ENCODE measurements around the gene VDAC2.

The VDAC2 gene

DNA sequence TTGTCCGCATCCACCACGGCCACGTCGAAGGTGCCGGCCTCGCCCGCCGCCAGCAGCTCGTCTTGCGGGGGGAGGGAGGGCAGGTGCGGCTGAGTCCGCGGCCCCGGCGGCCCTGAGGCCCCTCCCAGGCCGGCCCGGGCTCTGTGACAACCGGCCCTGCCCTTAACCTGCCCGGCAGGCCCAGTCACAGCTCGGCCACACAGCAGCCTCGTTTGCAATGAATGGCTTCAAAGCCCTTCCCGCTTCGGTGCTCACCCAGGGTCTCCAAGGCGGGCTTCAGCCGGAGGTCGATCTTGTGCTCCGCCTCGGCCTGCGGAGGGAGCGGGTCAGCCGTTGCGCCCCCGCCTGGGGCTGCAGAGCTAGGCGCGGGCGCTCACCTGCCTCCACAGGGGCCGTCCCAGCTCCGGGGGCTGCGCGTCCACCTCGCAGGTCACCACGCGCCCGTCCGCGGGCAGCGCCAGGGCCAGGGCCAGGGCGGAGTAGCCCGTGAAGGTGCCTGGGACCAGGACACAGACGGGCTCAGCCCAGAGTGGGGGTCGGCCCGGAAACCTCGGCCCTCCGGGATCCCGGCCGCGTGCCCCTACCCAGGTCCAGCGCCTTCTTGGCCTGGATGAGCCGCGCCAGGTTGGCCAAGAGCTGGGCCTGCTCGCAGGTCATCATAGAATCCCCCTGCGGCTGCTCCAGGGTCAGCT lies 24.2 kb downstream of the VDAC2 start (continued):
- TF ChIP-seq ZNF10 (tag by site-specific recombination; IDR thresholded peaks at IDR 0.05) (0 out of 2 replicates have a peak, but pooled peaks have one; percentile 33), ZBTB48 (tag by site-specific recombination; IDR thresholded peaks at IDR 0.05) (peak; percentile 59), BCL11A (tag by site-specific recombination; IDR thresholded peaks at IDR 0.05; ENCODE audit: low read depth) (peak; percentile 44; the same call in 1 of the 2 replicates), ZNF133 (tag by site-specific recombination; IDR thresholded peaks at IDR 0.05) (no peak), BCL11B (tag by site-specific recombination; IDR thresholded peaks at IDR 0.05; ENCODE audit: low read depth) (peak; percentile 87), YY1 (tag by site-specific recombination; IDR thresholded peaks at IDR 0.05) (0 out of 2 replicates have a peak, but pooled peaks have one; percentile 21), ZNF544 (tag by site-specific recombination; IDR thresholded peaks at IDR 0.05) (no peak)

DNA sequence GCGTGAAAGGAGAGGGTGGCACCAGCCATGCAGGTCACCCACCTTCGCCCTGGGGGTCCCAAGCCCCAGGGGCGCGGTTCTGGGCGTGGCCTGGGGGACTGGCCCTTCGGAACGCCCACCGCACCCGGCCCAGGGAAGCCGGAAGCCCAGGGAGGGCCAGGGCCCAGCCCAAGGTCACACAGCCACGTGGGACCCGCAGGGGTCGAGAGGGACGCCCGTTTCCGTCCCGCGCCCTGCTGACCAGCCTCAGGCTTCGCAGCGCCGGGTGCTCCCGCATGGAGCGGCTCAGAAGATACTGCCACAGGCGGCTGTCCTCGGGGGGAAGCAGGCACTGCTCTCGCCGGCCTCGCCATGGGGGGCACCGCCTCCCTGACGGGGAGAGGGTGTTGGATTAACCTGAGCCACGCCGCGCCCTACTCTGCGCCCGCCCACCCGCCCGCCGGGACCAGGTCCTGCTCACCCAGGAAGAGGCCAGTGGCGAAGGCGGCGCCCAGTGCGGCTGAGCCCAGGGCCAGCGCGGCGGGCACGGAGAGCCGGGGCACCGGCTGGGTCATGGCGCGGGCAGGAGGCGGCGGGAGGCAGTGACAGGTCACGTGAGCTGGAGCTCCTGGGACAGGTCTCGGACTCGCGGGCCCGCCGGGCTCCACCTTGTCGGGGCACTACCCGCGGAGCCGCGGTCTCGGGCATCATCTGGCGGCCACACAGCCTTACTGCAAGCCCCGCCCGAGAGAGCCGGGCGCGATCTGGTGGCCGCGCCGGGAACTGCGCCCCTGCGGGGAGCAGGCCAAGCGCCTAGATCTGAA lies 25.0 kb downstream of the VDAC2 start, which contains the start of gene COMTD1:
COMTD1 (minus strand) TSS at position 583 of the 803 bp plus-strand sequence; CDS start at position 554, 29 bp downstream.
- POLR2A ChIA-PET: interaction anchor here (0.5 to 3.8 kb wide), 7 partner anchors 10 to 1084 kb away, joined by 3 to 36 read pairs (median 5); partner anchors contain the start of genes ADK, AP3M1, SAMD8 and VDAC2
- Histone ChIP-seq H3K36me3 (ENCODE audit: control insufficient read depth in 2 of 2, insufficient read depth in 1 of 2, low read length in 2 of 2) (peaks cover 0 to 33% of the 10 kb centered on the region in 2 experiments; a peak in 2 of 3 replicates), H3K9me3 (ENCODE audit: control insufficient read depth, insufficient read depth, low read depth, low read length) (no peaks in the 10 kb centered on the region), H3K27ac (ENCODE audit: extremely low read depth, low read depth, low read length) (peak within 1 kb of the TSS; percentile 92), H3K4me3 (ENCODE audit: low read depth, low read length) (peak within 1 kb of the TSS; percentile 62), H3K4me1 (ENCODE audit: control insufficient read depth, insufficient read depth, low read length) (no peaks in the 10 kb centered on the region; the same call in 1 of the 2 replicates)
- CTCF ChIA-PET: interaction anchor here (0.5 to 4.6 kb wide), 41 partner anchors 10 to 1204 kb away, joined by 3 to 47 read pairs (median 4); partner anchors contain the start of gene VDAC2
- no peak; the same call in 1 of the 2 replicates for TF ChIP-seq HOXC10 (CRISPR knock-in tag; IDR thresholded peaks at IDR 0.05)
- peak; percentile 37 for TF ChIP-seq WT1 (tag by site-specific recombination; IDR thresholded peaks at IDR 0.05)
- peak; percentile 100 for TF ChIP-seq ZNF785 (tag by site-specific recombination; IDR thresholded peaks at IDR 0.05)
- TF ChIP-seq ZNF16 (tag by site-specific recombination; IDR thresholded peaks at IDR 0.05; ENCODE audit: low read depth): no peak
- no peak for TF ChIP-seq ZNF292 (tag by site-specific recombination; IDR thresholded peaks at IDR 0.05; ENCODE audit: borderline replicate concordance, low read depth)
- TF ChIP-seq HOXD13 (CRISPR knock-in tag; IDR thresholded peaks at IDR 0.05; ENCODE audit: borderline replicate concordance): no peak
- TF ChIP-seq FEZF1 (tag by site-specific recombination; IDR thresholded peaks at IDR 0.05): no peak
- no peak for TF ChIP-seq ZNF514 (tag by site-specific recombination; IDR thresholded peaks at IDR 0.05)
- TF ChIP-seq ZFP37 (tag by site-specific recombination; IDR thresholded peaks at IDR 0.05): peak; percentile 75; the same call in 1 of the 2 replicates
- TF ChIP-seq KLF16 (tag by site-specific recombination; IDR thresholded peaks at IDR 0.05): peak; percentile 75
- TF ChIP-seq ZNF202 (tag by site-specific recombination; IDR thresholded peaks at IDR 0.05; ENCODE audit: borderline replicate concordance): no peak
- TF ChIP-seq ZNF274 (IDR thresholded peaks at IDR 0.05; ENCODE audit: low read length): no peak
- no peak for TF ChIP-seq ZNF274 (tag by site-specific recombination; IDR thresholded peaks at IDR 0.05; ENCODE audit: borderline replicate concordance)
- TF ChIP-seq SP3 (tag by site-specific recombination; IDR thresholded peaks at IDR 0.05): peak; percentile 94
- TF ChIP-seq ZNF223 (tag by site-specific recombination; IDR thresholded peaks at IDR 0.05): no peak
- peak; percentile 86 for TF ChIP-seq ZFP69B (tag by site-specific recombination; IDR thresholded peaks at IDR 0.05)
- TF ChIP-seq, protein P1, sequence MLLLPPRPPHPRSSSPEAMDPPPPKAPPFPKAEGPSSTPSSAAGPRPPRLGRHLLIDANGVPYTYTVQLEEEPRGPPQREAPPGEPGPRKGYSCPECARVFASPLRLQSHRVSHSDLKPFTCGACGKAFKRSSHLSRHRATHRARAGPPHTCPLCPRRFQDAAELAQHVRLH (tag by site-specific recombination; IDR thresholded peaks at IDR 0.05): peak; percentile 31; the same call in 1 of the 2 replicates
- TF ChIP-seq KLF9 (tag by site-specific recombination; IDR thresholded peaks at IDR 0.05; ENCODE audit: low read depth): peak; percentile 88
- no peak for TF ChIP-seq ZNF623 (tag by site-specific recombination; IDR thresholded peaks at IDR 0.05)
- TF ChIP-seq, protein P2, sequence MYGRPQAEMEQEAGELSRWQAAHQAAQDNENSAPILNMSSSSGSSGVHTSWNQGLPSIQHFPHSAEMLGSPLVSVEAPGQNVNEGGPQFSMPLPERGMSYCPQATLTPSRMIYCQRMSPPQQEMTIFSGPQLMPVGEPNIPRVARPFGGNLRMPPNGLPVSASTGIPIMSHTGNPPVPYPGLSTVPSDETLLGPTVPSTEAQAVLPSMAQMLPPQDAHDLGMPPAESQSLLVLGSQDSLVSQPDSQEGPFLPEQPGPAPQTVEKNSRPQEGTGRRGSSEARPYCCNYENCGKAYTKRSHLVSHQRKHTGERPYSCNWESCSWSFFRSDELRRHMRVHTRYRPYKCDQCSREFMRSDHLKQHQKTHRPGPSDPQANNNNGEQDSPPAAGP (tag by site-specific recombination; IDR thresholded peaks at IDR 0.05): peak; percentile 71
- no peak for TF ChIP-seq GFI1B (tag by site-specific recombination; IDR thresholded peaks at IDR 0.05)
- TF ChIP-seq ZNF660 (tag by site-specific recombination; IDR thresholded peaks at IDR 0.05): peak; percentile 85
- no peak for TF ChIP-seq ZNF366 (tag by site-specific recombination; conservative IDR thresholded peaks at IDR 0.05)
- TF ChIP-seq, protein P3, sequence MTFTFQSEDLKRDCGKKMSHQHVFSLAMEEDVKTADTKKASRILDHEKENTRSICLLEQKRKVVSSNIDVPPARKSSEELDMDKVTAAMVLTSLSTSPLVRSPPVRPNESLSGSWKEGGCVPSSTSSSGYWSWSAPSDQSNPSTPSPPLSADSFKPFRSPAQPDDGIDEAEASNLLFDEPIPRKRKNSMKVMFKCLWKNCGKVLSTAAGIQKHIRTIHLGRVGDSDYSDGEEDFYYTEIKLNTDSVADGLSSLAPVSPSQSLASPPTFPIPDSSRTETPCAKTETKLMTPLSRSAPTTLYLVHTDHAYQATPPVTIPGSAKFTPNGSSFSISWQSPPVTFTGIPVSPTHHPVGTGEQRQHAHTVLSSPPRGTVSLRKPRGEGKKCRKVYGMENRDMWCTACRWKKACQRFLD (tag by site-specific recombination; IDR thresholded peaks at IDR 0.05): no peak
- TF ChIP-seq ZNF501 (tag by site-specific recombination; IDR thresholded peaks at IDR 0.05): peak; percentile 75; the same call in 1 of the 2 replicates
- TF ChIP-seq ZNF394 (tag by site-specific recombination; IDR thresholded peaks at IDR 0.05; ENCODE audit: borderline replicate concordance): no peak; the same call in 1 of the 2 replicates
- TF ChIP-seq, protein P4, sequence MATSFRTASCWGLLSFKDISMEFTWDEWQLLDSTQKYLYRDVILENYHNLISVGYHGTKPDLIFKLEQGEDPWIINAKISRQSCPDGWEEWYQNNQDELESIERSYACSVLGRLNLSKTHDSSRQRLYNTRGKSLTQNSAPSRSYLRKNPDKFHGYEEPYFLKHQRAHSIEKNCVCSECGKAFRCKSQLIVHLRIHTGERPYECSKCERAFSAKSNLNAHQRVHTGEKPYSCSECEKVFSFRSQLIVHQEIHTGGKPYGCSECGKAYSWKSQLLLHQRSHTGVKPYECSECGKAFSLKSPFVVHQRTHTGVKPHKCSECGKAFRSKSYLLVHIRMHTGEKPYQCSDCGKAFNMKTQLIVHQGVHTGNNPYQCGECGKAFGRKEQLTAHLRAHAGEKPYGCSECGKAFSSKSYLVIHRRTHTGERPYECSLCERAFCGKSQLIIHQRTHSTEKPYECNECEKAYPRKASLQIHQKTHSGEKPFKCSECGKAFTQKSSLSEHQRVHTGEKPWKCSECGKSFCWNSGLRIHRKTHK (tag by site-specific recombination; IDR thresholded peaks at IDR 0.05): no peak
